ENCODE results near the gene ITGAL. TPM values are rescaled to one million over a fixed set of nuclear protein-coding genes. Genes with fewer than 3 reads are reported as not detected.
"Not testable (repeated sequence)": the region's sequence is repeated elsewhere in the genome, so short reads cannot be mapped to it uniquely, and the experiment has no call there.

Gene ITGAL
- total RNA-seq, 2 experiments from 2014 or later = 274 to 285 TPM

GRCh38 chr16:30521873-30522641 lies 49.5 kb downstream of the ITGAL start:
- Mint-ChIP-seq H3K27me3 (no peaks in the 10 kb centered on the region), H3K9me3 (no peaks in the 10 kb centered on the region), H3K27ac (peak overlapping the region; percentile 13), H3K4me3 (no peak overlapping the region), H3K36me3 (ENCODE audit: low read depth) (peaks cover 38% of the 10 kb centered on the region), H3K4me1 (ENCODE audit: low read depth) (peaks cover 11% of the 10 kb centered on the region)
- CTCF ChIA-PET = no interaction called here
- POLR2A ChIA-PET = interaction anchor here (0.6 to 2.5 kb wide), 8 partner anchors 8 to 110 kb away, joined by 3 to 16 read pairs (median 4); partner anchors contain the start of gene ZNF747
- TF ChIP-seq, protein P1, sequence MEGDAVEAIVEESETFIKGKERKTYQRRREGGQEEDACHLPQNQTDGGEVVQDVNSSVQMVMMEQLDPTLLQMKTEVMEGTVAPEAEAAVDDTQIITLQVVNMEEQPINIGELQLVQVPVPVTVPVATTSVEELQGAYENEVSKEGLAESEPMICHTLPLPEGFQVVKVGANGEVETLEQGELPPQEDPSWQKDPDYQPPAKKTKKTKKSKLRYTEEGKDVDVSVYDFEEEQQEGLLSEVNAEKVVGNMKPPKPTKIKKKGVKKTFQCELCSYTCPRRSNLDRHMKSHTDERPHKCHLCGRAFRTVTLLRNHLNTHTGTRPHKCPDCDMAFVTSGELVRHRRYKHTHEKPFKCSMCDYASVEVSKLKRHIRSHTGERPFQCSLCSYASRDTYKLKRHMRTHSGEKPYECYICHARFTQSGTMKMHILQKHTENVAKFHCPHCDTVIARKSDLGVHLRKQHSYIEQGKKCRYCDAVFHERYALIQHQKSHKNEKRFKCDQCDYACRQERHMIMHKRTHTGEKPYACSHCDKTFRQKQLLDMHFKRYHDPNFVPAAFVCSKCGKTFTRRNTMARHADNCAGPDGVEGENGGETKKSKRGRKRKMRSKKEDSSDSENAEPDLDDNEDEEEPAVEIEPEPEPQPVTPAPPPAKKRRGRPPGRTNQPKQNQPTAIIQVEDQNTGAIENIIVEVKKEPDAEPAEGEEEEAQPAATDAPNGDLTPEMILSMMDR (IDR thresholded peaks at IDR 0.05) = no peak
- no peak for DNase-seq
- intact Hi-C loops (cut with micrococcal nuclease) = no loop called here
- ATAC-seq = no peak

GRCh38 chr16:30522702-30523463 lies 50.3 kb downstream of the ITGAL start:
- CTCF ChIA-PET; DNase-seq; H3K4me3 Mint-ChIP-seq; ATAC-seq; H3K27me3 Mint-ChIP-seq; intact Hi-C loops (cut with micrococcal nuclease); H3K9me3 Mint-ChIP-seq: not testable (repeated sequence)
- Mint-ChIP-seq H3K4me1 (ENCODE audit: low read depth) (peaks cover 16% of the 10 kb centered on the region), H3K36me3 (ENCODE audit: low read depth) (peaks cover 30% of the 10 kb centered on the region), H3K27ac (peak overlapping the region; percentile 7)
- POLR2A ChIA-PET = interaction anchor here (0.8 to 2.5 kb wide), 7 partner anchors 9 to 111 kb away, joined by 3 to 16 read pairs (median 5); partner anchors contain the start of gene ZNF747

DNA sequence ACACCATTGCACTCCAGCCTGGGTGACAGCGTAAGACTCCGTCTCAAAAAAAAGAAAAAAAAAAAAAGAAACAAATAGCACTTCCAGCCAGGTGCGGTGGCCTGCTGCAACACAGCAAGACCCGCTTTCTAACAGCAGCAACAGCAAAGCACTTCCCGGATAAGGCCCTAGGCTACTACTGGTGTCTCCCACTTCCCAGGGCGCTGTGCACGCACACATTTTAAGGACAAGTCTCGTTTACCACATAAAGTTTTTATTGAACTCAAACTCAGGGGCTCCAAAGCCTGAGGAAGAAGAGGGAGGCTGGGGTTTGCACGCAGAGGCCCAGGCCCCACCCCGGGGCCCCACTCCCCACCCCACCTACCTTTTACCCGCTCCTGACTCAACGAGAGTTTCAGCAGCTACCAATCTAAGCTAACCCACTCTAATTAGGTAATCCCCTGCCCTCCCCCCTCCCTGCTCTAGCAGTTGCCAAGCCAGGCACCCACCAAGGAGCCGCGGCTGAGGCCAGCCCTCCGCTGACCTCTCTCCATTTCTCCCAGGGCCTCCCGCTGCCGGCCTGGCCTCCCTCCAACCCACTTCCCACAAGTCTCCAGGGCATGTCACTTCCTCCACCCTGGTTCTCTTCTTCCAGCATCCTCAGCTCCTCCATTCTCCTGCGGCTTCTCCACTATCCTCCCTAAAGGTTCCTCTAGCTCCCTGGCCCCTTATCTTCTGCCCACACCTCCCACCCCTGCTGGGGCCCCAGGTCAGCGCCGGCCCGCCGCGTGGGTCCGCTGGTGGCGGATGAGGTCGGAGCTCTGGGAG lies 51.4 kb downstream of the ITGAL start:
- ATAC-seq (no peak), DNase-seq (no peak)
- TF ChIP-seq, protein P1 (IDR thresholded peaks at IDR 0.05) = no peak
- Mint-ChIP-seq H3K9me3 (no peaks in the 10 kb centered on the region), H3K36me3 (ENCODE audit: low read depth) (peaks cover 22% of the 10 kb centered on the region), H3K27me3 (no peaks in the 10 kb centered on the region), H3K27ac (peak overlapping the region; percentile 34), H3K4me1 (ENCODE audit: low read depth) (peaks cover 23% of the 10 kb centered on the region), H3K4me3 (no peak overlapping the region)
- intact Hi-C loops (cut with micrococcal nuclease) = no loop called here
- ChIA-PET POLR2A (interaction anchor here (0.7 to 2.5 kb wide), 12 partner anchors 9 to 105 kb away, joined by 3 to 16 read pairs (median 3); partner anchors contain the start of genes ZNF689 and ZNF747), CTCF (interaction anchor here (2.0 to 2.5 kb wide), 2 partner anchors 75 to 94 kb away, joined by 7 to 9 read pairs; partner anchors contain the start of gene DCTPP1)

GRCh38 chr16:30524575-30525568 lies 52.3 kb downstream of the ITGAL start:
- H3K36me3 Mint-ChIP-seq (ENCODE audit: low read depth) = peaks cover 13% of the 10 kb centered on the region
- H3K27ac Mint-ChIP-seq = no peak overlapping the region
- no peaks in the 10 kb centered on the region for H3K9me3 Mint-ChIP-seq
- ChIA-PET POLR2A (interaction anchor here (0.6 to 2.5 kb wide), 18 partner anchors 9 to 175 kb away, joined by 3 to 16 read pairs (median 3); partner anchors contain the start of genes ITGAL, ZNF689 and ZNF747), CTCF (interaction anchor here (0.8 to 2.5 kb wide), 5 partner anchors 11 to 147 kb away, joined by 3 to 9 read pairs (median 6); partner anchors contain the start of gene DCTPP1)
- no peak for DNase-seq
- peak overlapping the region; percentile 19 for H3K4me3 Mint-ChIP-seq
- H3K27me3 Mint-ChIP-seq = no peaks in the 10 kb centered on the region
- H3K4me1 Mint-ChIP-seq (ENCODE audit: low read depth) = peaks cover 19% of the 10 kb centered on the region
- intact Hi-C loops (cut with micrococcal nuclease) = no loop called here
- no peak for ATAC-seq
- TF ChIP-seq, protein P1 (IDR thresholded peaks at IDR 0.05) = no peak
